Peyer's patch (tissue), 4 donors: Measurements from ENCODE around the gene SLC35D2. TPM values are rescaled to one million over a fixed set of nuclear protein-coding genes. Genes with fewer than 3 reads are reported as not detected.
"Not testable (repeated sequence)": the region's sequence is repeated elsewhere in the genome, so short reads cannot be mapped to it uniquely, and the experiment has no call there.

Experiments used
- DNase-seq, 3 donors: peaks; one replicate each; pipeline ENCODE4 v3.0.0-alpha.2; 2017 to 2019
- H3K27ac ChIP-seq, 4 donors: fragments of 200-600 bp; sonication (generic); one replicate each; pipeline ENCODE4 v1.5.1; 2016 to 2019
- H3K27me3 ChIP-seq, 2 donors: fragments of 200-600 bp; sonication (generic); one replicate each; pipeline ENCODE4 v1.5.1; 2019
- H3K36me3 ChIP-seq, 3 donors: fragments of 200-600 bp; sonication (generic); one replicate each; pipeline ENCODE4 v1.5.1; 2016 to 2019
- H3K4me1 ChIP-seq, 4 donors: fragments of 200-600 bp; sonication (generic); one replicate each; pipeline ENCODE4 v1.5.1; 2016 to 2019
- H3K4me3 ChIP-seq, 4 donors: fragments of 200-600 bp; sonication (generic); 1 replicate in 3 of 4; 2 replicates in 1 of 4; pipeline ENCODE4 v1.5.1; 2016 to 2019; ENCODE audit warnings: mild to moderate bottlenecking in 1 of 4
- H3K9me3 ChIP-seq, 4 donors: fragments of 200-600 bp; sonication (generic); one replicate each; pipeline ENCODE4 v1.5.1; 2016 to 2019; ENCODE audit warnings: mild to moderate bottlenecking in 1 of 4
- CTCF ChIP-seq, 6 experiments: fragments of 450-650 bp in 4 of 6; fragments of 200-600 bp in 2 of 6; sonication (generic) in 1 of 6; IDR thresholded peaks; one replicate each; pipeline ENCODE4 v1.5.1; 2017 to 2019; ENCODE audit warnings: antibody characterized with exemption in 6 of 6, mild to moderate bottlenecking in 3 of 6, moderate library complexity in 1 of 6
- POLR2A ChIP-seq, 2 donors: fragments of 450-650 bp; IDR thresholded peaks; one replicate each; pipeline ENCODE4 v1.5.1; 2017; ENCODE audit warnings: antibody characterized with exemption in 2 of 2, mild to moderate bottlenecking in 2 of 2, moderate library complexity in 2 of 2
- total RNA-seq, 4 donors: library from RNA; depleted of rRNA; stranded (reverse); fragments of >200 nt; gene quantifications; one replicate each; pipeline ENCODE4 v1.1.0, GENCODE V29; 2016

Gene SLC35D2
- total RNA-seq, 4 donors from 2014 or later = 38.8 to 140 (median 84.9) TPM

GRCh38 chr9:96321515-96321914 lies 62.0 kb downstream of the SLC35D2 start:
- H3K9me3 ChIP-seq = no peaks in the 10 kb centered on the region
- no peak overlapping the region for H3K27ac ChIP-seq
- H3K27me3 ChIP-seq = no peaks in the 10 kb centered on the region
- TF ChIP-seq POLR2A (IDR thresholded peaks at IDR 0.05) (no peak), CTCF (IDR thresholded peaks at IDR 0.05) (no peak)
- H3K4me1 ChIP-seq = no peaks in the 10 kb centered on the region
- H3K36me3 ChIP-seq = peaks cover 0 to 43% (median 0%) of the 10 kb centered on the region in 3 donors
- DNase-seq = no peak
- H3K4me3 ChIP-seq = no peak overlapping the region

GRCh38 chr9:96320749-96321280 lies 62.7 kb downstream of the SLC35D2 start:
- no peak overlapping the region for H3K4me3 ChIP-seq
- H3K36me3 ChIP-seq = peaks cover 0 to 44% (median 0%) of the 10 kb centered on the region in 3 donors
- H3K27me3 ChIP-seq = no peaks in the 10 kb centered on the region

GRCh38 chr9:96318921-96319565 lies 64.5 kb downstream of the SLC35D2 start:
- Histone ChIP-seq H3K27ac (no peak overlapping the region), H3K4me3 (no peak overlapping the region), H3K36me3 (peaks cover 0 to 51% (median 0%) of the 10 kb centered on the region in 3 donors), H3K27me3 (no peaks in the 10 kb centered on the region), H3K9me3 (no peaks in the 10 kb centered on the region), H3K4me1 (no peaks in the 10 kb centered on the region)
- TF ChIP-seq POLR2A (IDR thresholded peaks at IDR 0.05) (no peak), CTCF (IDR thresholded peaks at IDR 0.05) (no peak)
- no peak for DNase-seq

More at GRCh38 chr9:96320749-96321280, 62.7 kb downstream of the SLC35D2 start:
- H3K27ac ChIP-seq = no peak overlapping the region
- H3K4me1 ChIP-seq = no peaks in the 10 kb centered on the region
- no peak for TF ChIP-seq POLR2A (IDR thresholded peaks at IDR 0.05)
- no peak for TF ChIP-seq CTCF (IDR thresholded peaks at IDR 0.05)
- no peaks in the 10 kb centered on the region for H3K9me3 ChIP-seq
- DNase-seq = no peak

- no peak for TF ChIP-seq POLR2A (IDR thresholded peaks at IDR 0.05)
- TF ChIP-seq CTCF (IDR thresholded peaks at IDR 0.05) = peak; percentile 35 to 85 (median 68)
- H3K4me3 ChIP-seq = no peak overlapping the region
- peak in 2 of 3 donors; percentile 56 to 73 for DNase-seq
- H3K9me3 ChIP-seq = peaks cover 0 to 8% (median 2%) of the 10 kb centered on the region in 4 donors
- no peaks in the 10 kb centered on the region for H3K4me1 ChIP-seq
- no peak overlapping the region for H3K27ac ChIP-seq
- H3K36me3 ChIP-seq = peaks cover 0 to 41% (median 0%) of the 10 kb centered on the region in 3 donors
- no peaks in the 10 kb centered on the region for H3K27me3 ChIP-seq
Measured at GRCh38 chr9:96317335-96317980, 66.1 kb downstream of the SLC35D2 start.

- no peak for TF ChIP-seq POLR2A (IDR thresholded peaks at IDR 0.05)
- TF ChIP-seq CTCF (IDR thresholded peaks at IDR 0.05) = no peak
- no peak overlapping the region for H3K4me3 ChIP-seq
- no peak for DNase-seq
- H3K9me3 ChIP-seq = peaks cover 0 to 8% (median 2%) of the 10 kb centered on the region in 4 donors
- H3K36me3 ChIP-seq = peaks cover 0 to 7% (median 0%) of the 10 kb centered on the region in 3 donors
- no peak overlapping the region for H3K27ac ChIP-seq
- no peaks in the 10 kb centered on the region for H3K27me3 ChIP-seq
- no peaks in the 10 kb centered on the region for H3K4me1 ChIP-seq
Measured at GRCh38 chr9:96309850-96310249, 73.7 kb downstream of the SLC35D2 start.

GRCh38 chr9:96306958-96307357 lies 76.6 kb downstream of the SLC35D2 start:
- not testable (repeated sequence) for H3K27ac ChIP-seq, H3K9me3 ChIP-seq, H3K4me3 ChIP-seq, H3K4me1 ChIP-seq, DNase-seq, H3K27me3 ChIP-seq, H3K36me3 ChIP-seq
